Stimulated activated CD8-positive, alpha-beta memory T cell treated with anti-CD3 and anti-CD28 coated beads, Interleukin-7, amount 100 ng/mL, for 1 hour (primary cell): ENCODE measurements around the gene ANKS4B.
"Not testable (repeated sequence)": the region's sequence is repeated elsewhere in the genome, so short reads cannot be mapped to it uniquely, and the experiment has no call there.

Experiments used
- DNase-seq, 2 donors: peaks; one replicate each; pipeline ENCODE4 v3.0.0-alpha.2; 2020; ENCODE audit warnings: low read depth in 2 of 2

ANKS4B gene

DNA sequence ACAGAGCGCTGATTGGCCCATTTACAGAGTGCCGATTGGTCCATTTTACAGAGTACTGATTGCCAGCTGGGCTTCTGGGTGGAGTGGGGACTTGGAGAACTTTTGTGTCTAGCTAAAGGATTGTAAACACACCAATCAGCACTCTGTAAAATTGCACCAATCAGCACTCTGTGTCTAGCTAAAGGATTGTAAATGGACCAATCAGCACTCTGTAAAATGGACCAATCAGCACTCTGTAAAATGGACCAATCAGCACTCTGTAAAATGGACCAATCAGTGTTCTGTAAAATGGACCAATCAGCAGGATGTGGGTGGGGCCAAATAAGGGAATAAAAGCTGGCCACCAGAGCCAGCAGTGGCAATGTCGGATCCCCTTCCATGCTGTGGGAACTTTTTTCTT, 56.3 kb downstream of the ANKS4B start:
- DNase-seq = not testable (repeated sequence)

- DNase-seq = no peak
Measured at GRCh38 chr16:21300309-21301167, 67.0 kb downstream of the ANKS4B start.

DNA sequence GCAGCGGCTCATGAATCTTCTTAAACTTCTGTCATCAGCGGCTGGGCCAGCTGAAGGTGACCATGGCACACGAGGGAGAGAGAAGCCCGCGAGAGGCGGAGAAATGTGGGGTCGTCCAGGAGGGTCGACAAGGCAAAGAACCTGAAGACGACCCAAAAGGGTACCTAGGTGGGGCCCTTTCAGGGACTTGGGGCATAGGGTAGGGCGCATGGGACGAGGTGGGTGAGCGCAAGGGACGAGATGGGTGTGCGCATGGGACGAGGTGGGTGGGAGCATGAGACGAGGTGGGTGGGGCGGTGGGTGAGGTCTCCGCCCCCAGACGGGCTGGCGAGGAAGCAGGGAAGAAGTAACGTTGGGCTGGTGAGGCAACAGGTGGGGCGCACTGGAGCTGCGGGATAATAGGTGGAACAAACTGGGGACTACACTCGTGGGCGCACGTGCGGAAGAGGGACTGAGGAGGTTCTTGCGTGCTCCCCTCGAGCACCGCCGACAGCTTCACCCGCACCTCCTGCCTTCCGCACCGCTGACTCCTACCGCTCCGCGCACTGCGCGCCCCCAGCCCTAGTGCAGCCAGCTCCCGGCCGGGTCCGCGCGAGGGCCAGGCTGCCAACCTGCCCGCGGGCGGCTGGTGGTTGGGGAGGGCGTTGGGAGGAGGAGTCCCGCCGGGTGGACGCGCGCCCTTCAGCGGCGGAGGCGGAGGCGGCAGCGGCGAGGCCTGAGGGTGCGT, 67.8 kb downstream of the ANKS4B start:
- DNase-seq = no peak

DNA sequence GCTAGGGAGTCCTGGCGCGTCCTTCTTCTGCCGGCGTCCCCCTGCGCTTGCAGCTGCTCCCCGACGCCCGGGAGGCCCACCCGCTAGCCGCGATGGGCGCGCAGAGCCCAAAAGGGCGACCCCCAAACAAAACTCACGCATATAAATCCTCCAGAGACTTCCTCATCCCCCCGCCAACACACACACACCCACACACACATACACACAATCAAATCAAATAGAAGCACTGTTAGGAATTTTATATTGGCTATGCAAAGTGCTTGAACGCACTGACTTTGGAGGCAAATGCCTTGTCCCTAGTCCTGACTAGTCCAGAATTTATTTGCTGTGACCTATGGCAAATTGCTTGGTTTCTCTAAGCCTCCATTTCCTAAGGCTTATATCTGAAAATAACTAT, 68.4 kb downstream of the ANKS4B start:
- no peak for DNase-seq

DNA sequence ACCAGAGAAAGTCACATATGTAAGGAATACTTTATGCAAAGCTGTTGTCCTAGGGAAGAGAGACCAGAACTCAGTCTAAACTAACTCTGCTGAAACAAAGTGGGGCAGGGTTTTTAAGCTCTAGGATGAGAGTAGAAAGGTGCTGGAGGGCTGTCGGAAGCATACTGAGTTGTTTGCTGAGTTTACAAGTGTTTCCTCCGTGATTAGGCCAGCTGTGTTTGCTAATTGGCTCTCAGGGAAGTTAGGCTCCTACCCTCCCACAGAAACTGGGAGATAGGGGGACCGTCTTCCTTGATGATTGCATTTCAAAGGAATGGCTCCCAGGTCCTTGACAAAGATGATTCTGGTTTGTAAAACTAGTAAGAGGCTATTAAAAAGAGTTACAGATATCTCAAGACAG, 69.0 kb downstream of the ANKS4B start:
- DNase-seq = no peak

DNA sequence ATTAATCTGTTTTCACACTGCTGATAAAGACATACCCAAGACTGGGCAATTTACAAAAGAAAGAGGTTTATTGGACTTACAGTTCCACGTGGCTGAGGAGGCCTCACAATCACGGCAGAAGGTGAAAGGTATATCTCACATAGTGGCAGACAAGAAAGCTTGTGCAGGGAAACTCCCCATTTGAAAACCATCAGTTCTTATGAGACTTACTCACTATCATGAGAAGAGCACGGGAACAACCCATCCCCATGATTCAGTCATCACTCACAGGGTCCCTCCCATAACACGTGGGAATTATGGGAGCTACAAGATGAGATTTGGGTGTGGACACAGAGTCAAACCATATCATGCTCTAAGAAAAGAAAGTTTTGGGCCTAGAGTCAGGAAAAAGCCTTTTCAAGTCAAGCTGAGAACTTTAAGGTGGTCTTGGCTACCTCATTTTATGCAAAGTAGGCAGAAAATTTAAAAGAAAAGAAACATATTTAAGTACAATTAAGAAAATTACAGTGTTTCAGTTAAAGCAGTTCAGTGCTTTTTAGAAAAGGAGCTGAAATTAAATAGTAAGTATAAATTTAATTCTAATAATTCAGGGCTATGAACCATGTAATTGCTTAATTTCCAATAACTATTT, 69.5 kb downstream of the ANKS4B start:
- no peak for DNase-seq
